CD8-positive, alpha-beta memory T cell (primary cell): ENCODE measurements around the gene NBL1. TPM values are rescaled to one million over a fixed set of nuclear protein-coding genes. Genes with fewer than 3 reads are reported as not detected.

Experiments
- CTCF ChIA-PET: fragments of 350-600 bp; sonication (Branson Sonifier 250); formaldehyde crosslinking; loops from one replicate; lab custom pipeline; 2021; ENCODE audit warnings: antibody characterized with exemption; lab: Charles Lee
- POLR2A ChIA-PET: fragments of 350-600 bp; sonication (Branson Sonifier 250); formaldehyde crosslinking; loops from one replicate; lab custom pipeline; 2021; ENCODE audit warnings: antibody characterized with exemption; lab: Charles Lee
- DNase-seq, 5 donors: peaks; one replicate each; pipeline versions ENCODE4 v3.0.0 to v3.0.0-alpha.2; 2020 to 2022; ENCODE audit warnings: mixed read lengths in 1 of 5
- H3K27ac ChIP-seq: one replicate; pipeline ENCODE4 v1.7.0; 2013; ENCODE audit warnings: low read depth, mild to moderate bottlenecking, low read length, moderate library complexity
- H3K27me3 ChIP-seq: 2 replicates; pipeline ENCODE4 v1.7.0; 2013; ENCODE audit warnings: low read length, mild to moderate bottlenecking; ENCODE audit not compliant: insufficient read depth, poor library complexity, severe bottlenecking
- H3K36me3 ChIP-seq: 2 replicates; pipeline ENCODE4 v1.7.0; 2013; ENCODE audit warnings: mild to moderate bottlenecking, low read length, moderate library complexity; ENCODE audit not compliant: insufficient read depth
- H3K4me1 ChIP-seq: 2 replicates; pipeline ENCODE4 v1.7.0; 2013; ENCODE audit warnings: mild to moderate bottlenecking, low read length, moderate library complexity; ENCODE audit not compliant: insufficient read depth
- H3K4me3 ChIP-seq: 2 replicates; pipeline ENCODE4 v1.7.0; 2013; ENCODE audit warnings: mild to moderate bottlenecking, low read length
- H3K9me3 ChIP-seq: 2 replicates; pipeline ENCODE4 v1.7.0; 2013; ENCODE audit warnings: mild to moderate bottlenecking, low read length
- H3K27ac Mint-ChIP-seq, 8 donors: one replicate each; pipeline ENCODE4 v1.8.0; 2020 to 2021; ENCODE audit warnings: mixed read lengths in 8 of 8, mild to moderate bottlenecking in 6 of 8, inconsistent platforms in 3 of 8, moderate library complexity in 3 of 8
- H3K27me3 Mint-ChIP-seq, 2 donors: one replicate each; pipeline ENCODE4 v1.8.0; 2020 to 2021; ENCODE audit warnings: mixed read lengths in 2 of 2, mild to moderate bottlenecking in 1 of 2, moderate library complexity in 1 of 2
- H3K36me3 Mint-ChIP-seq, 3 donors: one replicate each; pipeline ENCODE4 v1.8.0; 2020 to 2021; ENCODE audit warnings: mixed read lengths in 3 of 3, inconsistent platforms in 1 of 3, mild to moderate bottlenecking in 1 of 3
- H3K4me1 Mint-ChIP-seq, 3 donors: one replicate each; pipeline ENCODE4 v1.8.0; 2020 to 2021; ENCODE audit warnings: mixed read lengths in 3 of 3, inconsistent platforms in 1 of 3, mild to moderate bottlenecking in 1 of 3
- H3K4me3 Mint-ChIP-seq, 7 donors: one replicate each; pipeline ENCODE4 v1.8.0; 2020 to 2021; ENCODE audit warnings: mixed read lengths in 7 of 7, mild to moderate bottlenecking in 6 of 7, moderate library complexity in 4 of 7, inconsistent platforms in 2 of 7
- H3K9me3 Mint-ChIP-seq, 5 donors: one replicate each; pipeline ENCODE4 v1.8.0; 2020 to 2022; ENCODE audit warnings: mixed read lengths in 5 of 5, mild to moderate bottlenecking in 3 of 5, moderate library complexity in 2 of 5, inconsistent platforms in 1 of 5
- polyA plus RNA-seq: library from polyadenylated mRNA; unstranded; fragments of 300-500 nt; fragmentation: Illumina TruSeq; gene quantifications from one replicate; pipeline ENCODE4 v1.2.3, GENCODE V29; 2021
- total RNA-seq, 2 experiments: library from RNA; stranded (reverse); gene quantifications; one replicate each; pipeline ENCODE4 v1.2.3, GENCODE V29; 2021

NBL1 gene
- total and polyA plus RNA-seq, 3 experiments from 2014 or later: 8.1 to 36.3 (median 35.6) TPM

GRCh38 chr1:19706136-19706535 lies 62.0 kb downstream of the NBL1 start:
- Histone ChIP-seq H3K27ac (no peak overlapping the region), H3K9me3 (no peaks in the 10 kb centered on the region), H3K4me3 (no peak overlapping the region), H3K27me3 (no peaks in the 10 kb centered on the region), H3K4me1 (peaks cover 12% of the 10 kb centered on the region), H3K36me3 (no peaks in the 10 kb centered on the region)
- no peak overlapping the region for H3K4me3 Mint-ChIP-seq
- no peaks in the 10 kb centered on the region for H3K9me3 Mint-ChIP-seq
- no peaks in the 10 kb centered on the region for H3K27me3 Mint-ChIP-seq
- peak overlapping the region in 2 of 8 donors; percentile 46 to 47 for H3K27ac Mint-ChIP-seq
- ChIA-PET POLR2A (no interaction called here), CTCF (interaction anchor here (0.7 to 10.8 kb wide), 6 partner anchors 8 to 62 kb away, joined by 3 to 168 read pairs (median 15); partner anchors contain the start of genes HTR6 and NBL1)
- no peak for DNase-seq
- H3K36me3 Mint-ChIP-seq: peaks cover 0 to 28% (median 2%) of the 10 kb centered on the region in 3 donors
- H3K4me1 Mint-ChIP-seq: peaks cover 4 to 19% (median 15%) of the 10 kb centered on the region in 3 donors

Other genes starting within 250 kb of the NBL1 start
- gene CAPZB, start 158.8 kb upstream of the NBL1 start, total RNA-seq: 100 to 1,000 TPM; 284 to 289 TPM
- gene CAPZB, start 158.8 kb upstream of the NBL1 start, polyA plus RNA-seq: 540 TPM
- not detected for gene HTR6, start 20.6 kb downstream of the NBL1 start, total RNA-seq
- not detected for gene HTR6, start 20.6 kb downstream of the NBL1 start, polyA plus RNA-seq
- gene TMCO4, start 155.6 kb downstream of the NBL1 start, total RNA-seq: 10 to 100 TPM; 16.5 to 16.6 TPM
- 18.2 TPM for gene TMCO4, start 155.6 kb downstream of the NBL1 start, polyA plus RNA-seq
- not detected for gene RNF186, start 171.0 kb downstream of the NBL1 start, total RNA-seq
- gene RNF186, start 171.0 kb downstream of the NBL1 start, polyA plus RNA-seq: not detected
- gene OTUD3, start 238.1 kb downstream of the NBL1 start, total RNA-seq: 1 to 10 TPM; 6.0 to 7.9 TPM
- 1.1 TPM for gene OTUD3, start 238.1 kb downstream of the NBL1 start, polyA plus RNA-seq